Astrocyte (in vitro differentiated cells and primary cell): ENCODE results near the gene PYDC1.

Experiments
- EZH2 ChIP-seq: IDR thresholded peaks from 2 replicates; pipeline ENCODE4 v1.6.1; 2012; ENCODE audit warnings: mild to moderate bottlenecking, low read length, inconsistent platforms; ENCODE audit not compliant: insufficient read depth
- TF ChIP-seq, protein P1 (sequence below): IDR thresholded peaks from 2 replicates; pipeline ENCODE4 v1.5.1; 2011; ENCODE audit warnings: low read depth, mild to moderate bottlenecking, inconsistent platforms, low read length, moderate library complexity; ENCODE audit not compliant: insufficient read depth

DNA sequence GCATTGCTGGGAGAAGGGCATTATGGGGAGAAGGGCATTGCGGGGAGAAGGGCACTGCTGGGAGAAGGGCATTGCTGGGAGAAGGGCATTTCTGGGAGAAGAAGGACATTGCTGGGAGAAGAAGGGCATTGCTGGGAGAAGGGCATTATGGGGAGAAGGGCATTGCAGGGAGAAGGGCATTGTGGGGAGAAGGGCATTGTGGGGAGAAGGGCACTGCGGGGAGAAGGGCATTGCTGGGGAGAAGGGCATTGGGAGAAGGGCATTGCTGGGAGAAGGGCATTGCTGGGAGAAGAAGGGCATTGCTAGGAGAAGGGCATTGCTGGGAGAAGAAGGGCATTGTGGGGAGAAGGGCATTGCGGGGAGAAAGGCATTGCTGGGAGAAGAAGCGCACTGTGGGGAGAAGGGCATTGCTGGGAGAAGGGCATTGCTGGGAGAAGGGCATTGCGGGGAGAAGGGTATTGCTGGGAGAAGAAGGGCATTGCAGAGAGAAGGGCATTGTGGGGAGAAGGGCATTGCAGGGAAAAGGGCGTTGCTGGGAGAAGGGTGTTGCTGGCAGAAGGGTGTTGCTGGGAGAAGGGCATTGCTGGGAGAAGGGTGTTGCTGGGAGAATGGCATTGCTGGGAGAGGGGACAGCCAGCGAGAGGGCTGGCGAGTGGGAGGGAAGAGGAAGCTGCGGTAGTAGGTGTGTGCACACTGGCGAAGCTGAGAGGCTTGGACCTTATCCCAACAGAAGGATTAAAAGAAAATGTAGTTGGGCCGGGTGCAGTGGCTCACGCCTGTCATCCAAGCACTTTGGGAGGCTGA is 4.6 kb upstream of the PYDC1 start:
- TF ChIP-seq, protein P1, sequence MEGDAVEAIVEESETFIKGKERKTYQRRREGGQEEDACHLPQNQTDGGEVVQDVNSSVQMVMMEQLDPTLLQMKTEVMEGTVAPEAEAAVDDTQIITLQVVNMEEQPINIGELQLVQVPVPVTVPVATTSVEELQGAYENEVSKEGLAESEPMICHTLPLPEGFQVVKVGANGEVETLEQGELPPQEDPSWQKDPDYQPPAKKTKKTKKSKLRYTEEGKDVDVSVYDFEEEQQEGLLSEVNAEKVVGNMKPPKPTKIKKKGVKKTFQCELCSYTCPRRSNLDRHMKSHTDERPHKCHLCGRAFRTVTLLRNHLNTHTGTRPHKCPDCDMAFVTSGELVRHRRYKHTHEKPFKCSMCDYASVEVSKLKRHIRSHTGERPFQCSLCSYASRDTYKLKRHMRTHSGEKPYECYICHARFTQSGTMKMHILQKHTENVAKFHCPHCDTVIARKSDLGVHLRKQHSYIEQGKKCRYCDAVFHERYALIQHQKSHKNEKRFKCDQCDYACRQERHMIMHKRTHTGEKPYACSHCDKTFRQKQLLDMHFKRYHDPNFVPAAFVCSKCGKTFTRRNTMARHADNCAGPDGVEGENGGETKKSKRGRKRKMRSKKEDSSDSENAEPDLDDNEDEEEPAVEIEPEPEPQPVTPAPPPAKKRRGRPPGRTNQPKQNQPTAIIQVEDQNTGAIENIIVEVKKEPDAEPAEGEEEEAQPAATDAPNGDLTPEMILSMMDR, result no peak
- TF ChIP-seq EZH2, result no peak
